Left ventricle myocardium inferior (tissue), 1 donor: ENCODE results near the gene AAK1. TPM values are rescaled to one million over a fixed set of nuclear protein-coding genes. Genes with fewer than 3 reads are reported as not detected.
"Not testable (repeated sequence)": the region's sequence is repeated elsewhere in the genome, so short reads cannot be mapped to it uniquely, and the experiment has no call there.

Experiments used
- DNase-seq: peaks from one replicate; pipeline ENCODE4 v3.0.0-alpha.2; 2020
- H3K27ac ChIP-seq: fragments of 200-600 bp; replicated peaks from 2 replicates; pipeline ENCODE4 v1.8.0; 2021
- H3K27me3 ChIP-seq: fragments of 200-600 bp; 2 replicates; pipeline ENCODE4 v1.8.0; 2021; ENCODE audit warnings: low read depth
- H3K36me3 ChIP-seq: fragments of 200-600 bp; 2 replicates; pipeline ENCODE4 v1.8.0; 2021
- H3K4me1 ChIP-seq: fragments of 200-600 bp; 2 replicates; pipeline ENCODE4 v1.8.0; 2021
- H3K4me3 ChIP-seq: fragments of 200-600 bp; 2 replicates; pipeline ENCODE4 v1.8.0; 2021; ENCODE audit warnings: mild to moderate bottlenecking, moderate library complexity
- H3K9me3 ChIP-seq: fragments of 200-600 bp; replicated peaks from 2 replicates; pipeline ENCODE4 v1.8.0; 2021
- CTCF ChIP-seq: fragments of 200-600 bp; IDR thresholded peaks from 2 replicates; pipeline ENCODE4 v1.8.0; 2021; ENCODE audit warnings: antibody characterized with exemption, mild to moderate bottlenecking, borderline replicate concordance
- intact Hi-C: fragments of 100-400 bp; cut with micrococcal nuclease; formaldehyde crosslinking; loops from one replicate; pipeline ENCODE4 v1.11.0; 2022
- total RNA-seq: library from RNA; stranded (reverse); fragmentation: NEBNext Ultra II Directional; extraction: Animal tissue kit (Norgen Biotek cat#: 25700); gene quantifications from one replicate; pipeline ENCODE4 v1.2.1, GENCODE V29; 2021
- donor health status: DM: no; HTN: yes; CAD: no; lungs with severe emphysema.

The AAK1 gene
- total RNA-seq, 1 donor from 2014 or later, result 133 TPM

DNA sequence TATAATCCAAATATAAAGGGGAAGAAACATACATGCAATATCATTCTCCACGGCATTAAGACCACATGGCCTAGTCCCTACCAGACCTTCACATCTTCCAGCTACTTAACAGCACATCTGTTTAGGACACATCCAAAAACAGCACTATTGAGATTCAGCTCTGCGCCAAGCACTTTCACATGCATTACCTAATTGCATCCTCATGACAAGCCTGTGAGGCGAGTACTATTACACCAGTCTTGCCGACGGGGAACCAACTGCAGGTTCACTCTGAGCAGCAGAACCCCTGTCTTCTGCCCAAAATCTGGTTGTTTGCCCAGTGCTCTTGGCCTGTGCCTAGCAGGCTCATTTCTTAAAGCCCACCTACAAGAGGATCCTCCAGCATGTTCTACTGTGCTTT, 66.7 kb downstream of the AAK1 start:
- TF ChIP-seq CTCF, result no peak
- intact Hi-C loops, result no loop called here
- Histone ChIP-seq H3K4me3 (no peak overlapping the region), H3K9me3 (no peaks in the 10 kb centered on the region), H3K36me3 (no peaks in the 10 kb centered on the region), H3K27ac (peak overlapping the region; percentile 69), H3K4me1 (peaks cover 83% of the 10 kb centered on the region), H3K27me3 (no peaks in the 10 kb centered on the region)
- no peak for DNase-seq

- Histone ChIP-seq H3K27ac (peak overlapping the region; percentile 69), H3K9me3 (no peaks in the 10 kb centered on the region), H3K27me3 (no peaks in the 10 kb centered on the region), H3K4me3 (no peak overlapping the region), H3K4me1 (peaks cover 83% of the 10 kb centered on the region), H3K36me3 (no peaks in the 10 kb centered on the region)
- TF ChIP-seq CTCF, result no peak
- DNase-seq, result no peak
- intact Hi-C loops, result no loop called here
Observed at GRCh38 chr2:69575926-69576325, 67.6 kb downstream of the AAK1 start.

- DNase-seq, H3K27me3 ChIP-seq, intact Hi-C loops, H3K36me3 ChIP-seq, H3K9me3 ChIP-seq, H3K4me3 ChIP-seq: not testable (repeated sequence)
- H3K4me1 ChIP-seq, result peaks cover 83% of the 10 kb centered on the region
- H3K27ac ChIP-seq, result peak overlapping the region; percentile 69
Observed at GRCh38 chr2:69575371-69575770, 68.2 kb downstream of the AAK1 start.

- no peaks in the 10 kb centered on the region for H3K36me3 ChIP-seq
- H3K9me3 ChIP-seq, result no peaks in the 10 kb centered on the region
- no peaks in the 10 kb centered on the region for H3K27me3 ChIP-seq
- intact Hi-C loops, result no loop called here
- no peak overlapping the region for H3K4me3 ChIP-seq
- H3K4me1 ChIP-seq, result peaks cover 83% of the 10 kb centered on the region
- TF ChIP-seq CTCF, result no peak
- peak overlapping the region; percentile 62 for H3K27ac ChIP-seq
- no peak for DNase-seq
Observed at GRCh38 chr2:69572641-69573040, 70.9 kb downstream of the AAK1 start.

- Histone ChIP-seq H3K9me3 (no peaks in the 10 kb centered on the region), H3K4me1 (peaks cover 83% of the 10 kb centered on the region), H3K36me3 (no peaks in the 10 kb centered on the region), H3K27ac (peak overlapping the region; percentile 70), H3K27me3 (no peaks in the 10 kb centered on the region), H3K4me3 (no peak overlapping the region)
- no peak for DNase-seq
- no peak for TF ChIP-seq CTCF
- intact Hi-C loops, result no loop called here
Observed at GRCh38 chr2:69571189-69571588, 72.3 kb downstream of the AAK1 start.

- H3K4me1 ChIP-seq, result peaks cover 86% of the 10 kb centered on the region
- no peak for TF ChIP-seq CTCF
- no peak for DNase-seq
- H3K27ac ChIP-seq, result peak overlapping the region; percentile 70
- no peaks in the 10 kb centered on the region for H3K27me3 ChIP-seq
- intact Hi-C loops, result no loop called here
- no peaks in the 10 kb centered on the region for H3K9me3 ChIP-seq
- H3K4me3 ChIP-seq, result no peak overlapping the region
- H3K36me3 ChIP-seq, result no peaks in the 10 kb centered on the region
Observed at GRCh38 chr2:69570474-69570873, 73.1 kb downstream of the AAK1 start.
